Anterior cingulate cortex (tissue), 58 donors: ENCODE data around the gene CPN1.
"Not testable (repeated sequence)": the region's sequence is repeated elsewhere in the genome, so short reads cannot be mapped to it uniquely, and the experiment has no call there.

ENCODE experiments used
- DNase-seq, 58 donors: peaks; one replicate each; lab custom pipeline; 2025; lab: John Stamatoyannopoulos, UW

Gene CPN1

DNA sequence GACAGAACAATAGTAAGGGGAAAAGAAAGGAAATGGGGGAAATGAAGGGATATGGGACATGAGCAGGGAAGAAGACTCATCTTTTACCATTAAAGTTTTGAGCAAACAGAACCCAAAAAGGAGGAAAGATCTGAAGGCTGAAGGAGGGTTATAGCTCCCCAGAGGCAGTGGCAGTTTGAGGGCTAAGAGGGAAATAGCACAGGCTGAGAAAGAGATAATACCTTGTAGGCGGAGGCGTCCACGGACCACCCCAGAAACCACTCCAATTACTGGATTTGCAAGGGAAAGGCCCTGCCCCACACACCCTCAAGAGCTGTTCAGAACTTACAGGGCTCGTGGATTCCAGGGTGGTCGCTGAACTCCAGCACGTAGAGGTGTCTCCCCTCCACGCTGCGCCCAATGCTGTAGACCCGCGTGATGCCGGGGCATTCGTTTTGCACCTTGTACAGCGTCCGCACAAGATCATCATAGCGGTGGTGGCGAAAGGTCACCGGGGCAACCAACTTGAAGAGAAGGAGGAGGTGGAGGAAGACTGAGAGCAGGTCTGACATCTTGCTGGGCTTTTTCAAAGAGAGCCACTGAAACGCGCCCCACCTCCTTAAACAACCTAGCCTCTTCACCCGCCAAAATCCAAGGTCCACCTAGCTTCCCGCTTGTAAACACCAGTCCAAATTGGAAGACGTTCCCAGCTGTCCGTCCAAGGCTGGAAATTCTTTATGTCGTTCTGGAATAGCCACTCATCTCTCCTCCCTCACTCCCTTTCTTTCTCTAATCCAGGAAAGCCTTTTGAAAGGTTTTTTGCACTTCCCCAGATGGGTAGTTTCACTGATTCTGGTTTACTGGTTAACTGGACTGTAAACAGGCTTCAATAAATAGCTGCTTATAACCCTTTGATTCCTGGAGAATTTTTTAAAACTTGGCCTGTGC is at the start of gene CPN1:
Gene CPN1, minus strand, starts transcription at position 795 of the 927 bp plus-strand sequence. Its CDS starts 244 bp downstream, at position 551.
- no peak for DNase-seq

DNA sequence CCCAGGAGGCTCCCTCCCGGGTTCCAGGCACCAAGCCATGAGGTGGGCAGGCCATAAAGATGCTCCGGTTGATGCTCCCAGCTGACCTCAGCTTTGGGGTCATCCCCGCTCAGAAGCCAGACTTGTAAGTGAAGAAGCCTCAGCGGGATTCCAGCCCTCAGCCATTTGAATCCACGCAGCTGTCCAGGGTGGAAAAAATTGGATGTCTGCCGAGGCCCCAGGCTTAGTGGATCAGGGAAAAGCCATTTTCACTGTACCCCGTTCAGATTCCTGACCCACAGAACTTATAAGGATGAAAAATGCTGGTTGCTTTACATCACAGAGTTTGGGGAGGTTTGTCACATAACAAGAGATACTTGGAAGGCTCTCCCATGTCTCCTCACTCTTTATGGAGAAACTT is 49.2 kb upstream of the CPN1 start:
- no peak for DNase-seq

DNA sequence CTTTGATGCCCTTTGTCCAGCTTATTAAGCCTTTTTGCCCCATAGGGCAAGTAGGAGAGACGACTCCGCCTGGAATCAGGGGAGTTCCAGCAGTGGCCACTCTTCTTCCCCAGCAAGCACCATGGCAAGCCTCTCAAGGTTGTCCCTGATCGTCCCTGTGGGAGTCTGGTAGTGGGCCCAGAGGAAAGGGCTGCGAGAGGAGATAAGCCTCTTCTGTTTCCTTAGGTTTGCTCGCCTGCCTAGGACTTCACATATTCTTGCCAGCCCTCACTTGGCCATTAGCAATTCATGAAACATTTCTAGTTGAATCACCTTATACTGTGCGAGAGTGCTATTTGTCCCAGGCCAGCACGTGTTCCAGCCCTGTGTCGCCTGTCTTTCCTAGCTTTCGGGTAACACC is 47.8 kb upstream of the CPN1 start:
- no peak for DNase-seq

DNA sequence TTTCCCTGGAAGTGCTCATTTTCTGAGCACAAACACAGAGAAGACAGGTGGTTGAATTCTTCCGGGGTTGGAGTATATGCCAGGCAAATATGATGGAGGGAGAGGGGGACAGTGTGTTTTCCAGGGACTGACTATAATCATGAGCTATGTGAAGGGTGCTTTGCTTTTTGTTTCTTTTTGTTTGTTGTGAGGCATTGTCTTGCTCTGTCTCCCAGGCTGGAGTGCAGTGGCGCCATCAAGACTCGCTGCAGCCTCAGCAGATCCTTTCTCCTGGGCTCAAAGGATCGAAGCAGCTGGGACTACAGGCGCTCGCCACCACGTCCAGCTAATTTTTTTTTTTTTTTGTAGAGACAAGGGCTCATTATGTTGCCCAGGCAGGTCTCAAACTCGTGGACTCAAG is 47.3 kb upstream of the CPN1 start:
- DNase-seq, result no peak

DNA sequence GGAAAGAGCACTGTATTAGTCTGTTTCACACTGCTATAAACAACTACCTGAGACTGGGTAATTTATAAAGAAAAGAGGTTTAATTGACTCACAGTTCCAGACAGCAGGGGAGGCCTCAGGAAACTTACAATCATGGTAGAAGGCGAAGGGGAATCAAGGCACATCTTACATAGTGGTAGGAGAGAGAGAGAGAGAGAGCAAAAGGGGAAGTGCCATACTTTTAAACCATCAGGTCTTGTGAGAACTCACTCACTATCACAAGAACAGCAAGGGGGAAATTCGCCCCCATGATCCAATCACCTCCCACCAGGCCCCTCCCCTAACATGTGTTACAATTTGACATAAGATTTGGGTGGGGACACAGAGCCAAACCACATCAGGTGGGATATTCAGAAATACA is 43.7 kb upstream of the CPN1 start:
- DNase-seq, result not testable (repeated sequence)

DNA sequence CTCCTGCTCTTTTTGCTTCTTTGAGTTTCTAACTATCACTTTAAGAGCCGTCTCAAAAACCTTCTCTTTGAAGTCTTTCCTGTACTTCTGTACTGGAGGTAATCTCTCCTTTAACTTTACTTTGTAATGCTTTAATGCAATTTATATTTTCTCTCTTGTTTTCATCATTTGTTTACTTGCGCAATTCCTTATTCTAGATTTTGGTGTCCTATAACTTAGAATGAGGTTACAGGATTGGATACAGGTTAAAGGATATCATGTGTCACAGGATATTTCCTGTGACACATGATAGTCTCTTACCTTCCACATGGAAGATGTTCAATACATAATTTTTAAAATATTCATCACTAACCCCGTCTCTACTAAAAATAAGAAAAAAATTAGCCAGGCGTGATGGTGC is 42.4 kb upstream of the CPN1 start:
- DNase-seq, result no peak

DNA sequence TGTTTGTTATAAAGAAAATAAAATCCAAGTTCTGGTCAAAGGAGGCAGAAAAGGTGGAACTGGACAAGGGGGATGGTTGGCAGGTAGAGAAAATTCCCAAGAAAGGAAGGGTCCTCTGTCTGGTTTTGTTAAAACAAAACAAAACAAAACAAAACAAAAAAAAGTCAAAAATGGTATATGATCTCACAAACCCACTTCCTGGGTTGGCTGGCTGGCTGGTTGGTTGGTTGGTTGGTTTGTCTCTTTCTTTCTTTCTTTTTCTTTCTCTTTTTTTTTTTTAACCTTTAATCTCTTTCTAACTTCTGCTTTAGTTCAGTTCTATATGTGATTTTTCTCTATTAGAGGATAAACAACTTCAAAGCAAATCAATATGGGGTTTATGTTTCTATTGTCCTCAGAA is 41.1 kb upstream of the CPN1 start:
- no peak for DNase-seq

DNA sequence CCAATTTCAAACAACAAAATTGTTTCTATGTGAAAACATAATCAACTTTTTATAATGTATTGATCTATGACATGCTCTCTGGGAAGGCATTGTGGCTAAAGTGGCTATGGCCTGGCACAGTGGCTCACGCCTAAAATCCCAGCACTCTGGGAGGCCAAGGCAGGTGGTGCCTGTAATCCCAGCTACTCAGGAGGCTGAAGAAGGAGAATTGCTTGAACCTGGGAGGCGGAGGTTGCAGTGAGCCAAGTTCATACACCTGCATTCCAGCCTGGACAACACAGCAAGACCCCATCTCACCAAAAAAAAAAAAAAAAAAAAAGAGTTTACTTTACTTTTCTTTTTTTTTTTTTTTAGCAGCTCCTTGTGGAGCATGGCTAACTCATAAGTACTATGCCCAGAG is 38.9 kb upstream of the CPN1 start:
- DNase-seq, result no peak

DNA sequence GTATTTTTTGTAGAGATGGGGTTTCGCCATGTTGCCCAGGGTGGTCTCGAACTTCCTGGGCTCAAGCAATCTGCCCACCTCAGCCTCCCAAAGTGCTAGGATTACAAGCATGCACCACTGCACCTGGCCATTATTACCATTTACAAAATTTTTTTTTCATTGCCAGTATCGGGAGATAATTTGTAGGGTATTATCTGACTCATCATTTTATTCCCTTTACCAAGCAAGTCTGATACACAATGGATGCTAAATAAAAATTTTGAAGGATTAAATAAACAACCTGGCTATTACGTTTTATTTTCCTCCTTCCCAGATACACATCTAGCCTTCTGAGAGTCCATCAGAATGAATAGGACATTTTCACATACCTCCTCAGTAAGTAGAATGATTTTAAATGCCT is 38.1 kb upstream of the CPN1 start:
- no peak for DNase-seq

DNA sequence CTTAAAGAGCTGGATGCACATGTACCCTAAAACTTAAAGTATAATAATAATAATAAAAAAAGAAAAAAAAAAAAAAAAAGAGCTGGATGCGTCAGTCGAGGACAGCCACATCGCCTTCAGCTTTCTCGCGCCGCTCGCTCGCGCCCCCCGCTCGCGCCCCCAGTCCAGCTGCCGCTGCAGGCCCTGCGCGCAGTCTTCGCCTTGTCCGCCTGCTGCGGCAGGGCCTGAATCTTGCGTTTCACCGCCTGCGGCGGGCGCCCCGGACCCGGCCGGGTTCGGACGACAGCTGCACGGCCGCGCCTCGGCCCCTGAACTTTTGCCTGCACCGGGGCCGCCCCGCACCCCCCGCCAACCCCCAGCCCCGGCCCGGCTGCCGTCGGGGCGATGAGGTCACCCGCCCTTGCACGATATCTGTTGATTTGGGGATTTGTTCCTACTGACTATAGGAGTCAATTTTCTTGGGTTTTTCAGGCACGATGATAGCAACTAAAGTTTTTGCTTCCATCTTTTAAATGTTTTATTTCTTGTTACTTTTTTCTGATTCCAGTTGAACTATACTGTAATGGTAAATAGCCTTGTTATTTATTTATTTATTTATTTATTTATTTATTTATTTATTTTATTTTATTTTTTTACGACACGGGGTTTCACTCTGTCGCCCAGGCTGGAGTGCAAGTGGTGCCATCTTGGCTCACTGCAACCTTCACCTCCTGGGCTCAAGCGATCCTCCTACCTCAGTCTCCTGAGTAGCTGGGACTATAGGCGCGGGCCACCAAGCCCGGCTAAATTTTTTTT is 33.5 kb upstream of the CPN1 start:
- peak in 1 of 58 donors; percentile 0 for DNase-seq

DNA sequence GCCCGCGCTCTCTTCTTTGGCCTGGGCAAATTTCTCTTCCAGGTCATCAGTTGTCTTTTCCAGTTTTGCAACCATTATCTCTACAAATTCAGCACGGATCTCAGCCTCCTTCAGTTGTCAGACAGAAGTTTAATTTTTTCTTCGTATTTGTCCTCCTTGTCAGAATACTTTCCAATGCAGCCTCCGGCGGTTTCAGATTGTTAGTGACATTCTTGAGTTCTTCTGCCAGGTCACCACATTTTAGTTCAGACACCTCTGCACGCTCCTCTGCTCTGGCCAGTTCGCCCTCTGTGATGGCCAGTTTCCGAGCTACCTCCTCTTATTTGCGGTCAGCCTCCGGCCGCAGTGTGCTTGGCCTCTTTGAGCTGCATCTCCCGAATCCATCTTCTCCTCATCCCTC is 32.8 kb upstream of the CPN1 start:
- DNase-seq, result no peak

DNA sequence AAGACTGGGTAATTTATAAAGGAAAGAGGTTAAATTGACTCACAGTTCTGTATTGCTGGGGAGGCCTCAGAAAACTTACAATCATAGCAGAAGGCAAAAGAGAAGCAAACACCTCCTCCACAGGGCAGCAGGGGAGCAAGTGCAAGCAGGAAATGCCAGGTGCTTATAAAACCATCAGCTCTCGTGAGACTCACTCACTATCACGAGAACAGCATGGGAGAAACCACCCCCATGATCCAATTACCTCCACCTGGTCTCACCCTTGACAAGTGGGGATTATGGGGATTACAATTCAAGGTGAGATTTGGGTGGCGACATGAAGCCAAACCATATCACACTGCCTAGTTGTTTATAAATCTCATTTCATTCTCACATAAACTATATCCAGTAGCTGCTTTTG is 28.0 kb upstream of the CPN1 start:
- DNase-seq, result no peak

DNA sequence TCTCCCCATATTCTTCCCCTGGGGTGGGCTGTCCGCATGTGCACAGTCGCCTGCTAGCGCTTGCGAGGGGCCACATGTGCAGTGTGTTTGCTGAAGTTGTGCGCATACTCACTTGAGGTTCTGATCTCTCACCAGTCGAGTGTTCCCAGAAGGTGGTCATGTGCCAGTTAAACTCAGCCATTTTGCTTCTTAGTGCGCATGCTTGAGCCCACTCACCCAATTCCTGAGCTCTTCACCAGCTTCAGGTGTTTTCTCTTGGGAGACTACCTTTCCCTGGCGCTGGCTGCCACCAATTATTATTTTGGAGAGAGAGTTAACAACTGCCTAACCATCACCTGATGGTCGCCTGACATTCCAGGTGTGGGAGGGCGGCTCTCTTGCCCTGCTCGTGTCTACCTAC is 25.2 kb upstream of the CPN1 start:
- DNase-seq, result no peak

DNA sequence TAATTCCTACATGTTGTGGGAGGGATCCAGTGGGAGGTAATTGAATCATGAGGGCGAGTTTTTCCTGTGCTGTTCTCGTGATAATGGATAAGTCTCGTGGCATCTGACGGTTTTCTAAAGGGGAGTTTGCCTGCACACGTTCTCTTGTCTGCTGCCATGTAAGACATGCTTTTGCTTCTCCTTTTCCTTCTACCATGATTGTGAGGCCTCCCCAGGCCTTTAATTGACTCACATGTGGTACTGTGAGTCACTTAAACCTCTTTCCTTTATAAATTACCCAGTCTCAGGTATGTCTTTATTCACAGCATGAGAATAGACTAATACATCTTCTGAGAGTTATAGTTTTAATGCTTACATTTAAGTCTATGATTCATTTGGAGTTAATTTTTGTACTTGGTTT is 22.6 kb upstream of the CPN1 start:
- DNase-seq, result no peak

DNA sequence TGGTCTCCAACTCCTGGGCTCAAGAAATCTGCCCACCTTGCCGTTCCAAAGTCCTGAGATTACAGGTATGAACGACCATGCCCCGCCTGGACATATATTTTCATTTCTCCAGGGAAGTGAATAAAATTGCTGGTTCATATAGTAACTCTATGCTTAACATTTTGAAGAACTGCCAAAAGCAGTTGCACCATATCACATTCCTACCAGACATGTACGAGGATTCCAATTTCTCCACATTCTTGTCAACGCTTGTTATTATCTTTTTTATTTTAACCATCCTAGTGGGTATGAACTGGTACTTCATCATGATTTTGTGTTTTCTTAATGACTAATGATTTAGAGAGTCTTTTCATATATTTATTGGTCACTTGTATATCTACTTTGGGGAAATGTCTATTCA is 21.9 kb upstream of the CPN1 start:
- DNase-seq, result no peak

DNA sequence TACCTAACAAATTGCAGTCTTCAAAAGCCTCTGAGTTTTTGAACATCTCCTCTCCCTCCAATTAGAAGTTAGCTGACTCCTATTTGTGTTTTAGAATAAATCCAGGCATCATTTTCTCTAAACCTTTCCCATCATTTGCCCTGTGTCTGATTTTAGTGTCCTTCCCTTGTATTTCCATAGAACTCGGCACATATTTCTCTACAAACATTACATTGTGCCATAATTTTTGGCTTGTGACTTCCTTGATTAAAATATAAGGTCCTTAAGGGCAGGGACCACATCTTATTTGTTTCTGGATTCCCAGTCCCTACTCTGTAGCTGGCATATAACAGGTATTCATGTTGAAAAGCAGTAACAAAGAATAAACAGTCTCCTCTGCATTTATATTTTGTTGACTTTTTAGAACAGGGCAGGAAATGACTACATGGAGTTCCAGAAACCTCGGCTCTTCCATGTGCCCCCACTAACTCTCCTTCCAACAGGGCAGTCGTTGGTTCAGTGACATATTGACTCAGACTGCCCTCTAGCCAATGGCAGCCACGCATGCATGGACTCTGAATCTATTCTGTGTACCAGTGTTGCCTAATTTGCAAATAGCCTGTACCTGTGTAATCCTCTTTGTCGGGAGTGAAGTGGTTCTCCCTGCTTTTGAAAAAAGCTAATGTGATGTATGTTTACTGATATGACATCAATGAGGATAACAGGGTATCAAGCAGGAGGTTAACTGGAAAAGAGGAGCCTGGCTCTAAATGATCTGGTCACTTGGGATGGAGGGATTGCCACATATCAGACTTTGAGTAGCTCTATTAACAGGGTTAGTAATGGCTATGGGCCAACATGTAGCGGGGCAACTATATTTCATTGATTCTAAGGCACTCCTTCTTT is 19.8 kb upstream of the CPN1 start:
- no peak for DNase-seq

DNA sequence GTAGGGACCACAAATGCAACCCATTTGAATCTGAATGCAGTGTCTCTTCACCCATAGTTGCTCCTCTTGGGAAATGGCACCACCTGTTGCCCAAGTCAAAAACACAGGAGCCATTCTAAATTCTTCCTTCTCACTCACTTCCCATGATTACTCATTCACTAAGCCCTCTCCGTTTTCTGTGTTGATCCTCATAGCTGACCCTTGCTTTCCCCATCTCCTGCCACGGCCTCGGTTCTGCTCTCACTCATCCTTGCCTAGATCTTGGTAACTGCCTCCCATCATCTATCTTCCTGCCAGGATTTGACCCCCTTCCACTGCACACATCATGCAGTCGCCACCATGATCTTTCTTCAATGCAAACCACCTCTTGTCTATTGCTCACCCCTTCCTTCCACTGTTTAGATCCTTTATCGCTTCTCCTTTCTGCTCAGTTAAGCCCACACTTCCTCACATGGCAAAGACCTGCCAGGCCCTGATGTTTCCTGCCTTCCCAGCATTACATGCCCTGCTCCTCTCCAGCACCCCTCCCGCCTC is 19.0 kb upstream of the CPN1 start:
- no peak for DNase-seq

DNA sequence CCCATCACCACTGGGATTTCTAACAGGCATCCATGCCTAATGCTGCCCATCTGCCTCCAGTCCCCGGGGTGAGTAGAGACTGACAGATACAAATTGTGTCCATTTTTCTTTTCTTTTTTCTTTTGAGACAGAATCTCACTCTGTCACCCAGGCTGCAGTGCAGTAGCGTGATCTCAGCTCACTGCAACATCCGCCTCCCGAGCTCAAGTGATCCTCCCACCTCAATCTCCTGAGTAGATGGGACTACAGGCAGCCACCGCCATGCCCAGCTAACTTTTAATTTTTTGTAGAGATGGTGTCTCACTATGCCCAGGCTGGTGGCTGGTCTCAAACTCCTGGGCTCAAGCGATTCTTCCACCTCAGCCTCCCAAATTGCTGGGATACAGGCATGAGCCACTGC is 7.6 kb upstream of the CPN1 start:
- peak in 1 of 58 donors; percentile 3 for DNase-seq

DNA sequence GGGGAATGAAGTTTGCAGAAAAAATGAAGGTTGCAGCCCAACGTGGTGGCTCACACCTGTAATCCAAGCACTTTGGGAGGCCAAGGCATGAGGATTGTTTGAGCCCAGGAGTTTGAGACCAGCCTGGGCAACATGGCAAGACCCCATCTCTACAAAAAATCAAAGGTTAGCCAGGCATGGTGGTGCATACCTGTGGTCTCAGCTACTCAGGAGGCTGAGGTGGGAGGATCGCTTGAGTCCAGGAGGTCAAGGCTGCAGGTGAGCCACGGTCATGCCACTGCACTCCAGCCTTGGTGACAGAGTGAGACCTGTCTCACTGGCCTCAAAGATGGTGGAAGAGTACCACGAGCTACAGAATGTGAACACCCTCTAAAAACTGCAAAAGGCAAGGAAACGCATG is 5.0 kb upstream of the CPN1 start:
- DNase-seq, result not testable (repeated sequence)

DNA sequence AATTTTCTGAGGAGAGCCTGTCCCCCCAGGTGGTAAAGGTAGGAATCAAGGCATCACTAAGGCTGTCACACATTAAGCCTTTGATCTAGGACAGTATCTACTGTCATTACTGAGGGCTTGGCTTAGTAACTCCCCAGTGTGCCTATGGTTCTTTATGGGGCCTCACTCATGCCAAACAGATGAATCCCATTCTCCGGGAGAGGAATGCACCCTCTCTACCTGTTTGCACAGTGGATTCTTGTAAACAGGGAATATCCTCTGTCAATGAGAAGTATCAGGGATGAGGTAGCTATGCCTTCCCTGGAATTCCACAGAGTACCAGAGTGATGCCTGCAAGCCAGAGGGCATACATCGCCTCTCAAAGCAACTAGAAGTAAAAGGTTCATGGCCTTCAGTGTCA is 3.9 kb upstream of the CPN1 start:
- DNase-seq, result no peak
